HepG2 (cell line): Measurements from ENCODE around the gene TSPAN3. TPM values are rescaled to one million over a fixed set of nuclear protein-coding genes. Genes with fewer than 3 reads are reported as not detected.
A peak's percentile ranks its signal among the peaks of the same experiment; 100 is the strongest.

Experiments used
- CCAR2 ChIP-seq: fragments of 200-400 bp; formaldehyde crosslinking; optimal IDR thresholded peaks from 2 replicates; pipeline ENCODE3; 2018; ENCODE audit warnings: low read depth, mild to moderate bottlenecking, low read length, moderate library complexity
- GATAD1 ChIP-seq: IDR thresholded peaks from 2 replicates; pipeline ENCODE4 v1.6.1; 2016; ENCODE audit warnings: missing genetic modification reagents, missing compliant biosample characterization
- IKZF4 ChIP-seq: sonication (generic); formaldehyde crosslinking; IDR thresholded peaks from 2 replicates; pipeline ENCODE4 v1.5.1; 2020; ENCODE audit warnings: borderline replicate concordance, mild to moderate bottlenecking, low read depth, missing genetic modification reagents; ENCODE audit errors: not compliant biosample characterization
- KDM5B ChIP-seq: sonication (generic); formaldehyde crosslinking; IDR thresholded peaks from 2 replicates; pipeline ENCODE4 v1.4.0; 2020; ENCODE audit warnings: missing genetic modification reagents, mild to moderate bottlenecking, borderline replicate concordance
- NCOA1 ChIP-seq: sonication (generic); formaldehyde crosslinking; IDR thresholded peaks from 2 replicates; pipeline ENCODE4 v1.9.0; 2021; ENCODE audit warnings: missing genetic modification reagents
- RAD21 ChIP-seq: fragments of 450-650 bp; formaldehyde crosslinking; IDR thresholded peaks from 2 replicates; pipeline ENCODE4 v1.5.0; 2020; ENCODE audit warnings: mild to moderate bottlenecking
- ZFX ChIP-seq: sonication (generic); formaldehyde crosslinking; IDR thresholded peaks from 2 replicates; pipeline ENCODE4 v1.4.0; 2020; ENCODE audit warnings: mild to moderate bottlenecking, low read depth, missing genetic modification reagents, moderate library complexity
- ZZZ3 ChIP-seq: sonication (generic); formaldehyde crosslinking; IDR thresholded peaks from 2 replicates; pipeline ENCODE4 v1.4.0; 2020; ENCODE audit warnings: missing genetic modification reagents, mild to moderate bottlenecking, borderline replicate concordance
- polyA plus RNA-seq, 8 experiments: library from polyadenylated mRNA; depleted of rRNA in 3 of 8; stranded (reverse) in 7 of 8; unstranded in 1 of 8; fragments of >200 nt; fragmentation: Illumina TruSeq in 4 of 8; extraction: Trizol in 4 of 8; gene quantifications; 2 replicates each; pipeline versions ENCODE4 v1.2.1 to v1.2.3, GENCODE V29; 2011 to 2016; ENCODE audit warnings: low read depth in 4 of 8, missing spikeins in 1 of 8, mixed read lengths in 1 of 8; ENCODE audit not compliant: insufficient read depth in 1 of 8
- total RNA-seq, 5 experiments: library from RNA; depleted of rRNA; stranded (reverse); fragments of >200 nt; fragmentation: Illumina TruSeq; extraction: Trizol; gene quantifications; 2 replicates each; pipeline ENCODE4 v1.2.3, GENCODE V29; 2016; ENCODE audit warnings: low read depth in 1 of 5
- TF ChIP-seq, protein P1 (sequence below), 2 experiments: IDR thresholded peaks; 2 replicates each; pipeline ENCODE4 v1.6.1; 2011 to 2012; ENCODE audit warnings: low read length in 2 of 2, borderline replicate concordance in 1 of 2, low read depth in 1 of 2, mild to moderate bottlenecking in 1 of 2, moderate library complexity in 1 of 2
- TF ChIP-seq, protein P2 (sequence below): sonication (generic); formaldehyde crosslinking; IDR thresholded peaks from 2 replicates; pipeline ENCODE4 v1.4.0; 2020; ENCODE audit warnings: missing genetic modification reagents, borderline replicate concordance
- TF ChIP-seq, protein P3 (sequence below): IDR thresholded peaks from 2 replicates; pipeline ENCODE4 v1.6.1; 2018; ENCODE audit warnings: missing genetic modification reagents, mild to moderate bottlenecking, missing compliant biosample characterization
- TF ChIP-seq, protein P4 (sequence below): sonication (generic); formaldehyde crosslinking; IDR thresholded peaks from 2 replicates; pipeline ENCODE4 v1.4.0; 2020; ENCODE audit warnings: missing genetic modification reagents, mild to moderate bottlenecking, borderline replicate concordance
- TF ChIP-seq, protein P5 (sequence below): IDR thresholded peaks from 2 replicates; pipeline ENCODE4 v1.6.1; 2016; ENCODE audit warnings: control low read depth

The TSPAN3 gene
- total and polyA plus RNA-seq, 2 of the 13 experiments (the other 11 are each of a cell fraction or from before 2014, with no cell fraction given) = 167 to 170 TPM

DNA sequence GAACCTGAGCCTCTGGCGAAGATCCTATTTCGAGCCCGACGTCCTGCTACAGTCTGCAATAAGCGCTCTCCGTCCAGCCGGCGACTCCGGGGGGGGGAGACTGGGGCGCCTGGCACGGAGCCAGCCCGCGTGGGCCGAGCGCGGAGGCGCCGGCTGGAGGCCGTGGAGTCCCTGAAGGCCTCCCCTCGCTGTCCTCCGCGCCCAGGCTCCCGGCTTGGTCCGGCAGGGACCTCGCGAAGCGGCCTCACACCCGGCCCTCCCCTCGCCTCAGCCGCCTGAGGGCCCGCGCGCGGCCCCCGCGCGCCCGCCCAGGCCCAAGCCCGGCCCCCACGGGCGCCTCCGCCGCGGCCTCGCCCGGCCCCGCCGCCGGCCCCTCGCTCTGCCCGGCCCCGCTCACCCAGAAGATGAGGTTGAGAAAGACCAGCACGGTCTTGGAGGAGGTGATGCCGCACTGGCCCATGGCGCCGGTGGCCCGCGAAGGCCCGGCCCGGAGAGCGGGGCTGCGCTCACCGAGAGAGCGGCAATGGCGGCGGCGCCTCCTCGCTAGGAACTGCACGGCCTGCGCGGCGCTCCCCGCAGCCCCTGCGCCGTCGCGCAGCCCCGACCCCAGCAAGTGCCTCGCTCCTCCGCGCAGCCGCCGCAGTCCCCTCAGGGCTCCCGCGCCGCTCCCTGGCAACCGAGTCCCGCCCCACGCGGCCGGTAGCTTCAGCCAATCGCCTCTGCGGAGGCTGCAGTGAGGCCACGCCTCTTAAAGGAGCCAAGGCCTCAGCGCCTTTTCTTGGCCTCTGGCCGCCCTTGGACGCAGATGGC is at the start of gene TSPAN3 (continued):
- TF ChIP-seq, protein P1, sequence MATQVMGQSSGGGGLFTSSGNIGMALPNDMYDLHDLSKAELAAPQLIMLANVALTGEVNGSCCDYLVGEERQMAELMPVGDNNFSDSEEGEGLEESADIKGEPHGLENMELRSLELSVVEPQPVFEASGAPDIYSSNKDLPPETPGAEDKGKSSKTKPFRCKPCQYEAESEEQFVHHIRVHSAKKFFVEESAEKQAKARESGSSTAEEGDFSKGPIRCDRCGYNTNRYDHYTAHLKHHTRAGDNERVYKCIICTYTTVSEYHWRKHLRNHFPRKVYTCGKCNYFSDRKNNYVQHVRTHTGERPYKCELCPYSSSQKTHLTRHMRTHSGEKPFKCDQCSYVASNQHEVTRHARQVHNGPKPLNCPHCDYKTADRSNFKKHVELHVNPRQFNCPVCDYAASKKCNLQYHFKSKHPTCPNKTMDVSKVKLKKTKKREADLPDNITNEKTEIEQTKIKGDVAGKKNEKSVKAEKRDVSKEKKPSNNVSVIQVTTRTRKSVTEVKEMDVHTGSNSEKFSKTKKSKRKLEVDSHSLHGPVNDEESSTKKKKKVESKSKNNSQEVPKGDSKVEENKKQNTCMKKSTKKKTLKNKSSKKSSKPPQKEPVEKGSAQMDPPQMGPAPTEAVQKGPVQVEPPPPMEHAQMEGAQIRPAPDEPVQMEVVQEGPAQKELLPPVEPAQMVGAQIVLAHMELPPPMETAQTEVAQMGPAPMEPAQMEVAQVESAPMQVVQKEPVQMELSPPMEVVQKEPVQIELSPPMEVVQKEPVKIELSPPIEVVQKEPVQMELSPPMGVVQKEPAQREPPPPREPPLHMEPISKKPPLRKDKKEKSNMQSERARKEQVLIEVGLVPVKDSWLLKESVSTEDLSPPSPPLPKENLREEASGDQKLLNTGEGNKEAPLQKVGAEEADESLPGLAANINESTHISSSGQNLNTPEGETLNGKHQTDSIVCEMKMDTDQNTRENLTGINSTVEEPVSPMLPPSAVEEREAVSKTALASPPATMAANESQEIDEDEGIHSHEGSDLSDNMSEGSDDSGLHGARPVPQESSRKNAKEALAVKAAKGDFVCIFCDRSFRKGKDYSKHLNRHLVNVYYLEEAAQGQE (IDR thresholded peaks at IDR 0.05; ENCODE audit: borderline replicate concordance in 1 of 2, low read depth in 1 of 2, low read length in 2 of 2) = peak in 1 of 2 experiments; percentile 26; a peak in 1 of 4 replicates
- no peak for TF ChIP-seq IKZF4 (CRISPR knock-in tag)
- TF ChIP-seq KDM5B = peak; percentile 53; the same call in 1 of the 2 replicates
- peak; percentile 64; the same call in 1 of the 2 replicates for TF ChIP-seq GATAD1
- TF ChIP-seq ZZZ3 (CRISPR knock-in tag) = no peak
- TF ChIP-seq, protein P2, sequence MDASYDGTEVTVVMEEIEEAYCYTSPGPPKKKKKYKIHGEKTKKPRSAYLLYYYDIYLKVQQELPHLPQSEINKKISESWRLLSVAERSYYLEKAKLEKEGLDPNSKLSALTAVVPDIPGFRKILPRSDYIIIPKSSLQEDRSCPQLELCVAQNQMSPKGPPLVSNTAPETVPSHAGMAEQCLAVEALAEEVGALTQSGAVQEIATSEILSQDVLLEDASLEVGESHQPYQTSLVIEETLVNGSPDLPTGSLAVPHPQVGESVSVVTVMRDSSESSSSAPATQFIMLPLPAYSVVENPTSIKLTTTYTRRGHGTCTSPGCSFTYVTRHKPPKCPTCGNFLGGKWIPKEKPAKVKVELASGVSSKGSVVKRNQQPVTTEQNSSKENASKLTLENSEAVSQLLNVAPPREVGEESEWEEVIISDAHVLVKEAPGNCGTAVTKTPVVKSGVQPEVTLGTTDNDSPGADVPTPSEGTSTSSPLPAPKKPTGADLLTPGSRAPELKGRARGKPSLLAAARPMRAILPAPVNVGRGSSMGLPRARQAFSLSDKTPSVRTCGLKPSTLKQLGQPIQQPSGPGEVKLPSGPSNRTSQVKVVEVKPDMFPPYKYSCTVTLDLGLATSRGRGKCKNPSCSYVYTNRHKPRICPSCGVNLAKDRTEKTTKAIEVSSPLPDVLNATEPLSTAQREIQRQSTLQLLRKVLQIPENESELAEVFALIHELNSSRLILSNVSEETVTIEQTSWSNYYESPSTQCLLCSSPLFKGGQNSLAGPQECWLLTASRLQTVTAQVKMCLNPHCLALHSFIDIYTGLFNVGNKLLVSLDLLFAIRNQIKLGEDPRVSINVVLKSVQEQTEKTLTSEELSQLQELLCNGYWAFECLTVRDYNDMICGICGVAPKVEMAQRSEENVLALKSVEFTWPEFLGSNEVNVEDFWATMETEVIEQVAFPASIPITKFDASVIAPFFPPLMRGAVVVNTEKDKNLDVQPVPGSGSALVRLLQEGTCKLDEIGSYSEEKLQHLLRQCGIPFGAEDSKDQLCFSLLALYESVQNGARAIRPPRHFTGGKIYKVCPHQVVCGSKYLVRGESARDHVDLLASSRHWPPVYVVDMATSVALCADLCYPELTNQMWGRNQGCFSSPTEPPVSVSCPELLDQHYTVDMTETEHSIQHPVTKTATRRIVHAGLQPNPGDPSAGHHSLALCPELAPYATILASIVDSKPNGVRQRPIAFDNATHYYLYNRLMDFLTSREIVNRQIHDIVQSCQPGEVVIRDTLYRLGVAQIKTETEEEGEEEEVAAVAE = no peak
- TF ChIP-seq, protein P3, sequence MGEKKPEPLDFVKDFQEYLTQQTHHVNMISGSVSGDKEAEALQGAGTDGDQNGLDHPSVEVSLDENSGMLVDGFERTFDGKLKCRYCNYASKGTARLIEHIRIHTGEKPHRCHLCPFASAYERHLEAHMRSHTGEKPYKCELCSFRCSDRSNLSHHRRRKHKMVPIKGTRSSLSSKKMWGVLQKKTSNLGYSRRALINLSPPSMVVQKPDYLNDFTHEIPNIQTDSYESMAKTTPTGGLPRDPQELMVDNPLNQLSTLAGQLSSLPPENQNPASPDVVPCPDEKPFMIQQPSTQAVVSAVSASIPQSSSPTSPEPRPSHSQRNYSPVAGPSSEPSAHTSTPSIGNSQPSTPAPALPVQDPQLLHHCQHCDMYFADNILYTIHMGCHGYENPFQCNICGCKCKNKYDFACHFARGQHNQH (CRISPR knock-in tag) = no peak
- peak; percentile 93 for TF ChIP-seq ZFX (CRISPR knock-in tag)
- TF ChIP-seq NCOA1 (CRISPR knock-in tag) = no peak
- TF ChIP-seq CCAR2 = no peak
- TF ChIP-seq RAD21 (CRISPR knock-in tag) = 0 out of 2 replicates have a peak, but pooled peaks have one; percentile 14
- TF ChIP-seq, protein P4, sequence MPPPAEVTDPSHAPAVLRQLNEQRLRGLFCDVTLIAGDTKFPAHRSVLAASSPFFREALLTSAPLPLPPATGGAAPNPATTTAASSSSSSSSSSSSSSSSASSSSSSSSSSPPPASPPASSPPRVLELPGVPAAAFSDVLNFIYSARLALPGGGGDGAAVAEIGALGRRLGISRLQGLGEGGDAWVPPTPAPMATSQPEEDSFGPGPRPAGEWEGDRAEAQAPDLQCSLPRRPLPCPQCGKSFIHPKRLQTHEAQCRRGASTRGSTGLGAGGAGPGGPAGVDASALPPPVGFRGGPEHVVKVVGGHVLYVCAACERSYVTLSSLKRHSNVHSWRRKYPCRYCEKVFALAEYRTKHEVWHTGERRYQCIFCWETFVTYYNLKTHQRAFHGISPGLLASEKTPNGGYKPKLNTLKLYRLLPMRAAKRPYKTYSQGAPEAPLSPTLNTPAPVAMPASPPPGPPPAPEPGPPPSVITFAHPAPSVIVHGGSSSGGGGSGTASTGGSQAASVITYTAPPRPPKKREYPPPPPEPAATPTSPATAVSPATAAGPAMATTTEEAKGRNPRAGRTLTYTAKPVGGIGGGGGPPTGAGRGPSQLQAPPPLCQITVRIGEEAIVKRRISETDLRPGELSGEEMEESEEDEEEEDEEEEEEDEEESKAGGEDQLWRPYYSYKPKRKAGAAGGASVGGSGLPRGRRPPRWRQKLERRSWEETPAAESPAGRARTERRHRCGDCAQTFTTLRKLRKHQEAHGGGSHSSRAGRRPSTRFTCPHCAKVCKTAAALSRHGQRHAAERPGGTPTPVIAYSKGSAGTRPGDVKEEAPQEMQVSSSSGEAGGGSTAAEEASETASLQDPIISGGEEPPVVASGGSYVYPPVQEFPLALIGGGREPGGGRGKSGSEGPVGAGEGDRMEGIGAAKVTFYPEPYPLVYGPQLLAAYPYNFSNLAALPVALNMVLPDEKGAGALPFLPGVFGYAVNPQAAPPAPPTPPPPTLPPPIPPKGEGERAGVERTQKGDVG (CRISPR knock-in tag) = no peak
- TF ChIP-seq, protein P5, sequence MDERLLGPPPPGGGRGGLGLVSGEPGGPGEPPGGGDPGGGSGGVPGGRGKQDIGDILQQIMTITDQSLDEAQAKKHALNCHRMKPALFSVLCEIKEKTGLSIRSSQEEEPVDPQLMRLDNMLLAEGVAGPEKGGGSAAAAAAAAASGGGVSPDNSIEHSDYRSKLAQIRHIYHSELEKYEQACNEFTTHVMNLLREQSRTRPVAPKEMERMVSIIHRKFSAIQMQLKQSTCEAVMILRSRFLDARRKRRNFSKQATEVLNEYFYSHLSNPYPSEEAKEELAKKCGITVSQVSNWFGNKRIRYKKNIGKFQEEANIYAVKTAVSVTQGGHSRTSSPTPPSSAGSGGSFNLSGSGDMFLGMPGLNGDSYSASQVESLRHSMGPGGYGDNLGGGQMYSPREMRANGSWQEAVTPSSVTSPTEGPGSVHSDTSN (CRISPR knock-in tag) = no peak
